Globus pallidus (tissue), 1 donor: Measurements from ENCODE around the gene MCOLN1.

ENCODE experiments used
- DNase-seq: peaks from one replicate; pipeline ENCODE4 v3.0.0-alpha.2; 2015; ENCODE audit warnings: low spot score

Gene MCOLN1

DNA sequence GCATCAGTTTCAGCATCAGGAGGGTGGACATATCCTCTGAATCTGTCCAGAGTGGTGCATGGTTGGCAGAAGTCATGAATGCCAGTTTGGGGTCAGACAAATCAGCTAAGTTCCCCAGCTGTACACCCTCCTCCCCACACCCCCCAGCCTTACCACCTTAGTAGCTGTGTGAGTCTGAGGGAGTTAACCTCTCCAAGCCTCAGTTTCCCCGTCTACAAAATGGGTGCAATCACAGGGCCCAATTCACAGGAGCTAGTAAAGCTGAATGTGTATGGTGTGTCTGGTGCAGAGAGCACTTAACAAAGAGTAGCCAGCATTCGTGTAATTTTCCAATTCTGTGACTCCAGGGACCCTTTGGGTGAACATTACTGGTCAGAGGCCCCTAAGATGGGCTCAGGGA lies 19.9 kb upstream of the MCOLN1 start:
- DNase-seq = no peak

DNA sequence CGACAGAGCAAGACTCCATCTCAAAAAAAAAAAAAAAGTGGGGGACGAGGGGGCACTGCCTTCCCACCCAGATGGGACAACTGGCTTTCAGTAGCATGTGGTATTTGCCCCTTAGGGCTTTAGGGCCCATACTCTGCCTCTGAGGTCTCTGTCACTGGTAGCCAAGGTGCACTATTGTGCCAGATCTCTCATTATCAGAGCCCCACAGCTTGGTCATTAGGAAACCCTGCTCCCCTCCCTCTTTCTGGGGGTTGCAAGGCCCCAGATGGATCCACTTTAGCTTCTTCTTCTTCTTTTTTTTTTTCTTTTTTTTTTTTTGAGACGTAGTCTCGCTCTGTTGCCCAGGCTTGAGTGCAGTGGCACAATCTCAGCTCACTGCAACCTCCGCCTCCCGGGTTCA lies 17.7 kb upstream of the MCOLN1 start:
- DNase-seq = no peak

DNA sequence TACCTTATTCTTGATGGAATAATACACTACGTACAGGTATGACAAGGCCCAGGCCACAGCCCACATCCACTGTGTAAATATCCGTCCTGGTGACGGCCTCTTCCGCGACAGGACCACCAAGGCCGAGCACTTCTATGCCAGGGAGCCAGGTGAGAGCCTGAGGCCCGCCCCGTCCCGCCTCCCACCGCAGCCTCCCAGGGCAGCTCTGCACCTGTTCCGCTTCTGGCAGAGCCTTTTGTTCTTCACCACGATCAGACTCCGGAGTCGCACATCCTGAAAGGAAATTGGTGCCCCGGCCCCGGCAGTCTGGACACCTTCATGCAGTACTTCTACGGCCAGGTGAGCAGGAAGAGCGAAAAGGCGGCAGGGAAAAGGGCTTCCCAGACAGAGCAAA lies 17.1 kb upstream of the MCOLN1 start:
- DNase-seq = no peak

DNA sequence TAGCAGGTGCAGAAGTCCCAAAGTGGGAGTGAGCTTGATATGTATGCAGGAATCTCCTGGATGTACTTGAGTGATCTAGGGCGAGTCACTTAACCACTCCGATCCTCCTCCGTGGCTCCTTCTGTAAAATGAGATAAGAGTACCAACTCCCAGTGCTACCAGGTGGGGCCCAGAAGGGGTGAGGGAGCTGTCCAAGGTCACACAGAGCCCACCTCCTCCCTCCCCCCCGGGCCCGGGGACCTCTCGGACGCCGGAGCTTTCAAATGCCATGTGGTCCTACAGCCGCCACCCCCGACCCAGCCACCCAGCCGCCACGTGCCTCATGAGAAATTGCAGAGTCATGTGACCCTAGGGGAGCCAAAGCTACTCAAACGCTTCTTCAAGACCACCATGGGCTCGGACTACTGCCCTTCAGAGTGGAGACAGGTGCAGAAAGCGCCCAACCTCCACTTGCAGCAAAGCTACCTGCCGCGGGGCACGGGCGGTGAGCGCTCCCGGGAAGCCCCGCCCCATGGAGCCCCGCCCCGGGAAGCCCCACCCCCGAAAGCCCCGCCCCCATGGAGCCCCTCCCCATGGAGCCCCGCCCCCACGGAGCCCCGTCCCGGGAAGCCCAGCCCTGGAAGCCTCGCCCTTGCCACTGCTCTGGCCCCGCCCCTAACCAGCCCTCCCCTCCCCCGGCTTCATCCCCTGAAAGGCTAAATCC lies 16.6 kb upstream of the MCOLN1 start:
- no peak for DNase-seq

DNA sequence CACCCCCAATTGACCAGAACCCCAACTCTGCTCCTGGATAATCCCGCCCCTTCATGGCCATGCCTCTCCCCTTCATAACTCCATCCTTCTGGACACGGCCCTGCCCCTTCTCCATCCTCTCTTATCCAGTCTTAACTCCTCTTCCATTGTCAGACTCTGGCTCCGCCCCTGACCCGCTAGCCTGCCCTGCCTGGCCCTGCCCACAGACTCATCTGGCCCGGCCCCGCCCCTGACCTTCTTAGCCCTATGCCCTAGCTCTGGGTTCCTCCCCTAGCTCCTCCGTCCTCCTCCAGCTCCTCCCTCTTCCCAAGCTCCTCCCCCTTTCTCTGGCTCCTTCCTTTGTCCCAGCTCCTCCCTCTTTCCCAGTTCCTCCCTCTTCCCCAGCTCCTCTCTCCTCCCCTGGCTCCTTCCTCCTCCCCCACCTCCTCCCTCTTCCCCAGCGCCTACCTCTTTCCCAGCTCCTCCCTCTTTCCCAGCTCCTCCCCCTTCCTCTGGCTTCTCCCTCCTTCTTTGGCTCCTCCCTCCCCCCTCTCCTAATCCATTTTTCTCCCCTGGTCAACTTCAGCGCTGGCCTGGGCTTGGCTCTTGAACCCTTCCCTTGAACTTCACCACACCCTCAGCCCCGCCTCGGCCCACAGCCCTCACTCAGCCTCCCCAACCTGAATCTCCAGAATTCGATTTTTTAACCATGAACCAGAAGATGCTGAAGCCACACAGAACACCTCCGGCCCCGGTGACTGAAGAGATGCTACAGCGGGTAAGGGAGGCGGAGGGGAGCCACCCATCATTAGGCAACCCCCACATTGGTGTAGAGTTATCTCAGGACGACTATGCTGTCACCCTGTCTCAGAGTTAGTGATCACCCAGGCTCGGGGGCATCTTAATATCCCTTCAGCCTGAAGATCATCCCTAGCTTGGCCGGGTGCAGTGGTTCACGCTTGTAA lies 15.8 kb upstream of the MCOLN1 start:
- peak; percentile 59 for DNase-seq

DNA sequence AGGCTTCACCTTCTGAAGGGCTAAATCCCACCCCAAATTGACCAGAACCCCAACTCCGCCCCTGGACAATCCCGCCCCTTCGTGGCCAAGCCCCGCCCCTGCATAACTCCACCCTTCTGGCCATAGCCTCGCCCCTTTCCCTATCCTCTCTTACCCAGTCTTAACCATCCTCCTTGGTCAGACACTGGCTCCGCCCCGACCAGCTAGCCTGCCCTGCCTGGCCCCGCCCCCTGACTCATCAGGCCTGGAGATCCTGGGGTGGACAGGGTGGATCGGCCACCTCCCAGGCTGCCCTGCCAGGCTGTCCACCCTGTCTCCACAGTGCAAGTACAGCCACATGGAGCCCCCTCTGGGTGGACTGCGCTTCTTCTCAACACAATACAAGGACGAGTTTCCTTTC lies 14.5 kb upstream of the MCOLN1 start:
- no peak for DNase-seq

DNA sequence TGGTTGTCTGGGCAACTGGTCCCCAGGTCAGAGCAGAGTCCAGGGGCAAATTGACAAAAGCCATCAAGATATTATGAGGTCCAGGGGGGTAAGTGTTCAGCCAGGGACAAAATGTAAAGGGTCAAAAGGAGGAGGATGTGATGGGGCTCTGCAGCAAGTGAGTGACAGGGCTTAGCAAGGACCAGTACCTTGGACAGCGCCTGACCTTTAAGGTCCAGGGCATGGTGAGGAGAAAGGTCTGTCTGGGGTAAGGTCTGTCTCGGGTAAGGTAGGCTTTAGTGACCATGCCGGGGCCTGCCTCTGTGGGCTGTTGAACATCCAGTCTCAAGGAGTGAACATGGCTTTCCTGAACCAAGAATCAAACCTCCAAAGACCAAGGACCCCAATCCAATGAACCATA lies 12.8 kb upstream of the MCOLN1 start:
- no peak for DNase-seq

GRCh38 chr19:7512400-7512851 lies 10.0 kb upstream of the MCOLN1 start:
- no peak for DNase-seq

DNA sequence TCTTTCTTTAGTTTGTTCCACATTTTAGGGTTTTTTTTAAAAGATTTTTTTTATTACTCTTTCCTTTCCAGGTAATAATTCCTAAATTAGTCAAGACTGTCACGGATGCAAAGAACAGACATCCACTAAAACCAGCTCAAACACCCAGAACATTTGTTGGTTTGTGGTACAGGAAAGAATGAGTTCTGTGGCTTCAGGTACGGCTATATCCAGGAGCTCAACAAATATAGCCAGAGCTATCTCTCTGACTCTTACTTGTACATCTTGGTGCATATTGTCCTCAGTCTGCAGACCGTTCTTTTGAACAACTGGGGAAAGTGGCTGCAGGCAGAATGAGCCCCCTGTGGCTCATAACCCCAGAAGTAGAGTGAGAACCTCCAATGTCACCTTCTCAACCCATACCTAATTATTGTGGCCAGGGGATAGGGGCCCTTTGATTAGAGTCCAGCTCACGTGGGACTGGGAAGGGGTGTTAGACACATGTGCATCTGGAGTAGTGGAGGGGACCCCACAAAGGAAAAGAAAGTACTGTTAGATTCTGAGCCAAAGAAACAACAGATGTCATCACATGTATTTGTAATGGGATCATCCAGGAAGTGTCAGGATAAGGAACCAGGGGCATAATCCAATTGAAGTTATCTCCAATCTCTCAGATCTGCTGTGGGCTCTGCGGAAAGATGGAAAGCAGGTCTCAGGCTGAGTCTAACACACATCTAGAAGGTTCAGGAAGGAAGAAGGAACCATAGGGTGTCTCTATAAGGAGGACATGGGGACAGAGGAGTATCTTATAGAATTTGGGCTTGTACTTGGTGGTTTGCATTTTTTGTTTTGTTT lies 8.4 kb upstream of the MCOLN1 start:
- DNase-seq = no peak

GRCh38 chr19:7515110-7515644 lies 7.2 kb upstream of the MCOLN1 start:
- no peak for DNase-seq

GRCh38 chr19:7515645-7516151 lies 6.7 kb upstream of the MCOLN1 start, which contains the start of gene ZNF358:
ZNF358 (plus strand) TSS chr19:7516103; CDS start chr19:7519243, 3,140 bp downstream.
- DNase-seq = peak; percentile 87

DNA sequence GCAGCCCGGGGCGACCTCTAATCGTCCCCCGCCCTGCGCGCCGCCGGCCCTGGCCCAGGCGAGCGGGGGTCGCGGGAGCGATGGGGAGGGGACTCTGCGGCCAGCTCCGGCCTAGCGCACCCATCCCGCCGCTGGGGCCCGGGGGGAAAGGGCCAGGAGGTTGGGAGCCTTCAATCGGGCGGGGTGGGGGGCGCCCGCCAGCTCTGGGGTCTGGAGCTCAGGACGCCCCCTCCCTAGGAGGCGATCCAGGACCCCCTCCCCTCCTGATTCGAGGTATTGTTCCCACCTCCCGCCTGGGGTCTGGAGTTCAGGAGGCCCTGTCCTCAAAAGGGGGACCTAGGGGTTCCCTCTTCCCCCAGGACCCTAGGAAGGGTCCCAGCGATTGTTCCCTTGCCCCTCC lies 6.1 kb upstream of the MCOLN1 start:
- no peak for DNase-seq

DNA sequence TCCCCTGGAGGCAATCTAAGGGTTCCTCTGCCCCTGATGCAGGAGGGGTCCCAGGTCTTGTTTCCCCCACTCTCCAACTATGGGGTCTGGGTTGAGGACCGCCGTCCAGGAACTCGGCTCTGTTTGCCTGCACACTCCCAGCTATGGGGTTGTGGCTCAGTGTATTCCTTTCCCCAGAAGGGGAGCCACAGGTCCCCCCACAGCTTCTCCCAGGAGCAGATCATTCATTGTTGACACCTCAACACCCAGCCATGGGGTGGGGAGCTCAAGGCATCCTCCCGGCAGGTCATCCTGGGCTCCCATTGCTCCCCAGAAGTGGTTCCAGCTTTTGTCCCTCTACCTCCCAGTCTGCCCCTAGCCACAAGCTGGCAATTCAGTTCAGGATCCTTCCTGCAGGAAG lies 5.5 kb upstream of the MCOLN1 start:
- no peak for DNase-seq

- DNase-seq = no peak
Measured at GRCh38 chr19:7519361-7520130, 2.9 kb upstream of the MCOLN1 start.

DNA sequence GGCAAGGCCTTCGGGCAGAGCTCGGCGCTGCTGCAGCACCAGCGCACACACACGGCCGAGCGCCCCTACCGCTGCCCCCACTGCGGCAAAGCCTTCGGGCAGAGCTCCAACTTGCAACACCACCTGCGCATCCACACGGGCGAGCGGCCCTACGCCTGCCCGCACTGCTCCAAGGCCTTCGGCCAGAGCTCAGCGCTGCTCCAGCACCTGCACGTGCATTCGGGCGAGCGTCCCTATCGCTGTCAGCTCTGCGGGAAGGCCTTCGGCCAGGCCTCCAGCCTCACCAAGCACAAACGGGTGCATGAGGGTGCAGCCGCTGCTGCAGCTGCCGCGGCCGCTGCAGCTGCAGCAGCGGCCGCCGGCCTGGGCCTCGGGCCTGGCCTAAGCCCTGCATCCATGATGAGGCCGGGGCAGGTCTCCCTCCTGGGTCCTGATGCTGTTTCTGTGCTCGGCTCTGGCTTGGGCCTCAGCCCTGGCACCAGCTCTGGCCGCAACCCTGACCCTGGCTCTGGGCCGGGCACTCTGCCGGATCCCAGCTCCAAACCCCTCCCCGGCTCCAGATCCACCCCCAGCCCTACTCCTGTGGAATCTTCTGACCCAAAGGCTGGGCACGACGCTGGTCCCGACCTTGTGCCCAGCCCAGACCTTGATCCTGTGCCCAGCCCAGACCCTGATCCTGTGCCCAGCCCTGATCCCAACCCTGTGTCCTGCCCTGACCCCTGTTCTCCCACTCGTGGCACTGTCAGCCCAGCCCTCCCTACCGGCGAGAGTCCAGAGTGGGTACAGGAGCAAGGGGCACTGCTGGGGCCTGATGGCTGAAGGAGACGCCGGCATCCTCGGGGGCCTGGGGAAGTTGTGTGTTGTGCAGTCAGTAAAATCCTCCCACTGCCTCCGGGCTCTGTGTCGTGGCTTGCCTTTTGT lies 2.0 kb upstream of the MCOLN1 start:
- peak; percentile 54 for DNase-seq

GRCh38 chr19:7521551-7522071 lies 813 bp upstream of the MCOLN1 start:
- no peak for DNase-seq

DNA sequence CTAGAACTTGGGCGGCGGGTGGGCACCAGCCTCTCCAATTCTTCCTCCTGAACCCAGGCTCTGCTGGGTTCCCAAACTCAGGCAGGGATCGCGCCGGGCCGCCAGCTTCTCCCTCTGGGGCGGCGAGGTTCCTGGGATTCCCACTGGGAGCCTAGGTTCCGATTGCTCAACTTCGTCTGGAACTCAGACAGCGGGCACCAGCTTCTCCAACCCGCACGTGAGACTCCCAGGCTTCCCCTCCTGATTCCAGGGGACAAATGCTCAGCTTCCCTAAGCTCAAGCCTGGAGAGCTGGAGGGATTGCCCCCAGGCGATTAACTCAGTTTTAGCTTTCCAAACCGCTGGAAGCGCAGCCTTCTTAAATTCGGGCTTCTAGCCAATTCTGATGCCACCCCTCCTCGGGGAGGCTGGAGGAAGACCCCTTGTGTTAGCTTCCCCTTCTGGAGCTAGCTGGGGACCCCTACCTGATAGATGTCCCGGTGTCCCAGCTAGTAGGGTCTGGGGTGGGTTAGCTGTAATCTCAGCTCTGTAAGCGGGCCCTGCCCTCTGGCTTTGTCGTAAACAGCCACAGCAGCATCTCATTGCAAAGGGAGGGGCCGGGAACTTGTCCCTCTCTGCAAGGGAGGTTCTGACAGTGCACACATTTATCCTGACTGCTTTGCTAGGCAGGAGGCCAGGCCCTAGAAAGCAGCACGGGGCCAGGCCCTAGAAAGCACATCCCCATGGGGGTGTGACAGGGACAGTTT lies 671 bp downstream of the MCOLN1 start:
- no peak for DNase-seq

DNA sequence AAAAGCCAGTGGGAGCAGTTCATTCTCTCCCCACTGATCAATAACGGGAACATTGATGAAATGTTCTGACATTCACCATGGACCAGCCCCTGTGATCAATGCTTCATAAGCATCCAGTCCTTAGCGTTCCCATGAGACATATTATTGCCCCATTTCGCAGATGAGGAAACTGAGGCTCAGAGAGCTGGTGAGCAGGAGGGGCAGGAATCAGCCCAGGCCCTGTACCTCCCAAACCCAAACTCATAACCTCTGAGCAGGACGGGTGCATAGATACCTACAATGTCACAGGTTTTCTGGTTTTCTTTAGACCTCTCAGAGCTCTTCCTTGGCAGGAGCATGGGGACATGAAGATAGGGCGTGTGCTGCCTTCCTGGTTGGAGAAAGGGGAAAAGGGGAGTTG lies 2.1 kb downstream of the MCOLN1 start:
- DNase-seq = no peak
